Neural progenitor cell (in vitro differentiated cells): ENCODE measurements around the gene TMEM14C. TPM values are rescaled to one million over a fixed set of nuclear protein-coding genes. Genes with fewer than 3 reads are reported as not detected.

Source experiments
- DNase-seq: peaks from one replicate; pipeline ENCODE4 v3.0.0-alpha.2; 2016; ENCODE audit warnings: low spot score
- H2AFZ ChIP-seq: fragments of 200-600 bp; sonication (generic); replicated peaks from 2 replicates; pipeline ENCODE4 v1.6.1; 2016; ENCODE audit warnings: antibody characterized with exemption
- H3F3A ChIP-seq: fragments of 200-600 bp; sonication (generic); 2 replicates; pipeline ENCODE4 v1.6.1; 2016; ENCODE audit warnings: antibody characterized with exemption, low read depth
- H3K27ac ChIP-seq: fragments of 200-600 bp; sonication (generic); 2 replicates; pipeline ENCODE4 v1.5.1; 2016; ENCODE audit warnings: mild to moderate bottlenecking
- H3K27me3 ChIP-seq: fragments of 200-600 bp; sonication (generic); 2 replicates; pipeline ENCODE4 v1.6.1; 2016; ENCODE audit warnings: mild to moderate bottlenecking, moderate library complexity
- H3K36me3 ChIP-seq: fragments of 200-600 bp; sonication (generic); 2 replicates; pipeline ENCODE4 v1.5.1; 2016
- H3K4me1 ChIP-seq: fragments of 200-600 bp; sonication (generic); 2 replicates; pipeline ENCODE4 v1.6.1; 2016; ENCODE audit warnings: mixed run types
- H3K4me2 ChIP-seq: fragments of 200-600 bp; sonication (generic); 2 replicates; pipeline ENCODE4 v1.6.1; 2016
- H3K4me3 ChIP-seq: fragments of 200-600 bp; sonication (generic); 2 replicates; pipeline ENCODE4 v1.5.1; 2016
- H3K79me2 ChIP-seq: fragments of 200-600 bp; sonication (generic); 2 replicates; pipeline ENCODE4 v1.6.1; 2016; ENCODE audit warnings: low read depth
- H3K9ac ChIP-seq: fragments of 200-600 bp; sonication (generic); 2 replicates; pipeline ENCODE4 v1.6.1; 2016
- H3K9me3 ChIP-seq: fragments of 200-600 bp; sonication (generic); 2 replicates; pipeline ENCODE4 v1.5.1; 2016; ENCODE audit warnings: low read depth
- H4K20me1 ChIP-seq: fragments of 200-600 bp; sonication (generic); 2 replicates; pipeline ENCODE4 v1.6.1; 2016; ENCODE audit warnings: low read depth
- H3K27ac Mint-ChIP-seq: 3 replicates; pipeline ENCODE4 v1.8.0; 2021; ENCODE audit warnings: mixed read lengths
- H3K27me3 Mint-ChIP-seq: 2 replicates; pipeline ENCODE4 v1.8.0; 2022; ENCODE audit warnings: low read depth, mild to moderate bottlenecking, inconsistent platforms, moderate library complexity, mixed read lengths; ENCODE audit not compliant: insufficient read depth
- H3K36me3 Mint-ChIP-seq: 3 replicates; pipeline ENCODE4 v1.8.0; 2021; ENCODE audit warnings: mixed read lengths
- H3K4me1 Mint-ChIP-seq: 3 replicates; pipeline ENCODE4 v1.8.0; 2021; ENCODE audit warnings: mixed read lengths
- H3K4me3 Mint-ChIP-seq: 3 replicates; pipeline ENCODE4 v1.8.0; 2021; ENCODE audit warnings: mild to moderate bottlenecking, moderate library complexity, mixed read lengths
- H3K9me3 Mint-ChIP-seq: 3 replicates; pipeline ENCODE4 v1.8.0; 2020; ENCODE audit warnings: mixed read lengths
- EZH2 ChIP-seq: fragments of 200-600 bp; sonication (generic); IDR thresholded peaks from 2 replicates; pipeline ENCODE4 v1.6.1; 2017; ENCODE audit warnings: antibody characterized with exemption, mild to moderate bottlenecking, moderate library complexity
- EZH2phosphoT487 ChIP-seq: fragments of 200-600 bp; sonication (generic); IDR thresholded peaks from 2 replicates; pipeline ENCODE4 v1.6.1; 2017; ENCODE audit warnings: antibody characterized with exemption
- total RNA-seq: library from RNA; depleted of rRNA; stranded (reverse); fragments of >200 nt; gene quantifications from 2 replicates; pipeline ENCODE4 v1.2.3, GENCODE V29; 2015; ENCODE audit warnings: low replicate concordance
- TF ChIP-seq, protein P1 (sequence below): fragments of 200-600 bp; sonication (generic); IDR thresholded peaks from 2 replicates; pipeline ENCODE4 v1.5.1; 2017; ENCODE audit warnings: antibody characterized with exemption, mild to moderate bottlenecking

TMEM14C gene
- total RNA-seq: 199 and 315 TPM in 2 replicates

- peak within 1 kb of the TSS; percentile 83 for H3K4me2 ChIP-seq
- H3K36me3 Mint-ChIP-seq: peaks cover 14% of the 10 kb centered on the region
- H3F3A ChIP-seq: peaks cover 19% of the 10 kb centered on the region
- TF ChIP-seq EZH2phosphoT487 (no peak), EZH2 (peak; percentile 10)
- H4K20me1 ChIP-seq: peaks cover 6% of the 10 kb centered on the region
- peak within 1 kb of the TSS; percentile 92 for H3K4me3 ChIP-seq
- no peaks in the 10 kb centered on the region for H3K27me3 Mint-ChIP-seq
- peak within 1 kb of the TSS; percentile 88 for H3K9ac ChIP-seq
- H3K9me3 ChIP-seq: no peaks in the 10 kb centered on the region
- H3K27me3 ChIP-seq: no peaks in the 10 kb centered on the region
- H2AFZ ChIP-seq: peak within 1 kb of the TSS; percentile 74
- H3K4me3 Mint-ChIP-seq: peak within 1 kb of the TSS; percentile 97
- peak within 1 kb of the TSS; percentile 96 for H3K27ac Mint-ChIP-seq
- H3K9me3 Mint-ChIP-seq: no peaks in the 10 kb centered on the region
- peak within 1 kb of the TSS; percentile 88 for H3K27ac ChIP-seq
- peaks cover 37% of the 10 kb centered on the region for H3K79me2 ChIP-seq
- peaks cover 18% of the 10 kb centered on the region for H3K4me1 ChIP-seq
- H3K36me3 ChIP-seq: no peaks in the 10 kb centered on the region
- peak; percentile 100 for DNase-seq
- H3K4me1 Mint-ChIP-seq: peaks cover 34% of the 10 kb centered on the region
Measured at GRCh38 chr6:10722820-10723566, at the start of gene TMEM14C. Gene TMEM14C, plus strand, starts transcription at chr6:10723070. Its CDS starts 1,544 bp downstream, at chr6:10724614.

GRCh38 chr6:10676403-10676802 is 46.5 kb upstream of the TMEM14C start:
- H3K9ac ChIP-seq: no peak overlapping the region
- H2AFZ ChIP-seq: no peak overlapping the region
- TF ChIP-seq, protein P1, sequence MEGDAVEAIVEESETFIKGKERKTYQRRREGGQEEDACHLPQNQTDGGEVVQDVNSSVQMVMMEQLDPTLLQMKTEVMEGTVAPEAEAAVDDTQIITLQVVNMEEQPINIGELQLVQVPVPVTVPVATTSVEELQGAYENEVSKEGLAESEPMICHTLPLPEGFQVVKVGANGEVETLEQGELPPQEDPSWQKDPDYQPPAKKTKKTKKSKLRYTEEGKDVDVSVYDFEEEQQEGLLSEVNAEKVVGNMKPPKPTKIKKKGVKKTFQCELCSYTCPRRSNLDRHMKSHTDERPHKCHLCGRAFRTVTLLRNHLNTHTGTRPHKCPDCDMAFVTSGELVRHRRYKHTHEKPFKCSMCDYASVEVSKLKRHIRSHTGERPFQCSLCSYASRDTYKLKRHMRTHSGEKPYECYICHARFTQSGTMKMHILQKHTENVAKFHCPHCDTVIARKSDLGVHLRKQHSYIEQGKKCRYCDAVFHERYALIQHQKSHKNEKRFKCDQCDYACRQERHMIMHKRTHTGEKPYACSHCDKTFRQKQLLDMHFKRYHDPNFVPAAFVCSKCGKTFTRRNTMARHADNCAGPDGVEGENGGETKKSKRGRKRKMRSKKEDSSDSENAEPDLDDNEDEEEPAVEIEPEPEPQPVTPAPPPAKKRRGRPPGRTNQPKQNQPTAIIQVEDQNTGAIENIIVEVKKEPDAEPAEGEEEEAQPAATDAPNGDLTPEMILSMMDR: no peak
- TF ChIP-seq EZH2 (no peak), EZH2phosphoT487 (no peak)
- Mint-ChIP-seq H3K4me3 (no peak overlapping the region), H3K36me3 (no peaks in the 10 kb centered on the region), H3K27ac (no peak overlapping the region), H3K27me3 (no peaks in the 10 kb centered on the region), H3K4me1 (no peaks in the 10 kb centered on the region), H3K9me3 (no peaks in the 10 kb centered on the region)
- H4K20me1 ChIP-seq: no peaks in the 10 kb centered on the region
- no peaks in the 10 kb centered on the region for H3K36me3 ChIP-seq
- H3K79me2 ChIP-seq: no peaks in the 10 kb centered on the region
- no peaks in the 10 kb centered on the region for H3K27me3 ChIP-seq
- DNase-seq: no peak
- H3K4me3 ChIP-seq: no peak overlapping the region
- no peak overlapping the region for H3K4me2 ChIP-seq
- no peaks in the 10 kb centered on the region for H3F3A ChIP-seq
- no peaks in the 10 kb centered on the region for H3K4me1 ChIP-seq
- H3K27ac ChIP-seq: no peak overlapping the region
- no peaks in the 10 kb centered on the region for H3K9me3 ChIP-seq

DNA sequence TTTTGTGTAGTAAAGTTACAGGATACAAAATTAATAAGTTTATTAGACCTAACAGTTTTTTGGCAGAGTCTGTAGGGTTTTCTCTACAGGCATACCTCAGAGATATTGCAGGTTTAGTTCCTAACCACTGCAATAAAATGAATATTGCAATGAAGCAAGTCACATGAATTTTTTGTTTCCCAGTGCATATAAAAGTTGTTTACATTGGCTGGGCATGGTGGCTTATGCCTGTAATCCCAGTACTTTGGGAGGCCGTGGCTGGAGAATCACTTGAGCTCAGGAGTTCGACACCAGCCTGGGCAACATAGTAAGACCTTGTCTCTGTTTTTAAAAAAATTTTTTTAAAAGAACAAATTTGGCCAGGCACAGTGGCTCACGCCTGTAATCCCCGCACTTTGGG is 44.4 kb upstream of the TMEM14C start:
- Mint-ChIP-seq H3K9me3 (no peaks in the 10 kb centered on the region), H3K4me1 (no peaks in the 10 kb centered on the region), H3K4me3 (no peak overlapping the region), H3K27me3 (no peaks in the 10 kb centered on the region), H3K36me3 (no peaks in the 10 kb centered on the region), H3K27ac (no peak overlapping the region)
- Histone ChIP-seq H4K20me1 (no peaks in the 10 kb centered on the region), H3K9ac (no peak overlapping the region), H3K9me3 (no peaks in the 10 kb centered on the region), H3K36me3 (no peaks in the 10 kb centered on the region), H2AFZ (no peak overlapping the region), H3K4me3 (no peak overlapping the region), H3F3A (no peaks in the 10 kb centered on the region), H3K4me2 (no peak overlapping the region), H3K79me2 (no peaks in the 10 kb centered on the region), H3K4me1 (no peaks in the 10 kb centered on the region), H3K27me3 (no peaks in the 10 kb centered on the region), H3K27ac (no peak overlapping the region)
- no peak for DNase-seq
- TF ChIP-seq EZH2phosphoT487 (no peak), EZH2 (no peak)
- TF ChIP-seq, protein P1: no peak

DNA sequence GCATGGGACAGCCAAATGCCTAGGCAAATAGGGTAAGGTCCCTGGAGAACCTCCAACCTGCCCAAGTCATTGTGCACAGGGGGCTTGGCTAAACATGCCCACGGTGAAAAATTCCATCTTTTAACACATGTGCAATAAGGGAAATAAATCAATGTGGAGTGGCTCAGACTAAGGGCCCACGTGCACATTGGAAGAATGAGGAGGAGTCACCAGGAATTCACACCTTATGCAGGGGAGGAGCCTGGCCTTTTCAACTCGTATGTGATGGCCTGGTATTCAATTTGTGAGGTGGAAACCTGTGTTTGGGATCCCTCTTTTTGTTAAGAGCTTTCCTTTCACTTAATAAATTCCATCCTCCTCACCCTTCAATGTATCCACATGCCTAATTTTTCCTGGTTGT is 41.1 kb upstream of the TMEM14C start:
- DNase-seq: no peak
- Mint-ChIP-seq H3K4me1 (no peaks in the 10 kb centered on the region), H3K9me3 (no peaks in the 10 kb centered on the region), H3K36me3 (no peaks in the 10 kb centered on the region), H3K4me3 (no peak overlapping the region), H3K27me3 (no peaks in the 10 kb centered on the region), H3K27ac (no peak overlapping the region)
- H3K4me3 ChIP-seq: no peak overlapping the region
- H3K27ac ChIP-seq: no peak overlapping the region
- no peaks in the 10 kb centered on the region for H3K36me3 ChIP-seq
- no peaks in the 10 kb centered on the region for H3F3A ChIP-seq
- H3K4me1 ChIP-seq: no peaks in the 10 kb centered on the region
- no peak overlapping the region for H2AFZ ChIP-seq
- H4K20me1 ChIP-seq: no peaks in the 10 kb centered on the region
- TF ChIP-seq EZH2 (no peak), EZH2phosphoT487 (no peak)
- TF ChIP-seq, protein P1: no peak
- no peak overlapping the region for H3K9ac ChIP-seq
- no peaks in the 10 kb centered on the region for H3K9me3 ChIP-seq
- H3K4me2 ChIP-seq: no peak overlapping the region
- H3K79me2 ChIP-seq: no peaks in the 10 kb centered on the region
- H3K27me3 ChIP-seq: no peaks in the 10 kb centered on the region
